Skin of body (tissue), 2 donors: Measurements from ENCODE around the gene P3H4. TPM values are rescaled to one million over a fixed set of nuclear protein-coding genes. Genes with fewer than 3 reads are reported as not detected.
"Not testable (repeated sequence)": the region's sequence is repeated elsewhere in the genome, so short reads cannot be mapped to it uniquely, and the experiment has no call there.

Experiments used
- DNase-seq: peaks from one replicate; lab custom pipeline; 2025; lab: John Stamatoyannopoulos, UW
- total RNA-seq: library from RNA; depleted of rRNA; stranded (reverse); fragments of >200 nt; gene quantifications from one replicate; pipeline ENCODE4 v1.2.3, GENCODE V29; 2014

The P3H4 gene
- total RNA-seq, 1 donor from 2014 or later: 27.9 TPM

GRCh38 chr17:41793784-41794539 is 17.8 kb downstream of the P3H4 start:
- no peak for DNase-seq

- no peak for DNase-seq
Measured at GRCh38 chr17:41792845-41793783, 18.6 kb downstream of the P3H4 start.

- DNase-seq: no peak
Measured at GRCh38 chr17:41787021-41787418, 24.7 kb downstream of the P3H4 start.

GRCh38 chr17:41786227-41787020 is 25.3 kb downstream of the P3H4 start, which contains the start of gene JUP:
Gene JUP (minus strand): TSS chr17:41786711. CDS start chr17:41771854, 14,857 bp downstream.
- DNase-seq: peak; percentile 92

GRCh38 chr17:41785859-41786226 is 25.9 kb downstream of the P3H4 start:
- DNase-seq: no peak

GRCh38 chr17:41785091-41785858 is 26.5 kb downstream of the P3H4 start:
- peak; percentile 26 for DNase-seq

- no peak for DNase-seq
Measured at GRCh38 chr17:41784207-41784744, 27.5 kb downstream of the P3H4 start.

GRCh38 chr17:41782142-41782541 is 29.6 kb downstream of the P3H4 start:
- DNase-seq: no peak

- no peak for DNase-seq
Measured at GRCh38 chr17:41781404-41782110, 30.2 kb downstream of the P3H4 start.

- no peak for DNase-seq
Measured at GRCh38 chr17:41779954-41780353, 31.8 kb downstream of the P3H4 start.

GRCh38 chr17:41777574-41778188 is 34.1 kb downstream of the P3H4 start:
- peak; percentile 73 for DNase-seq

- DNase-seq: no peak
Measured at GRCh38 chr17:41777157-41777573, 34.6 kb downstream of the P3H4 start.

- DNase-seq: not testable (repeated sequence)
Measured at GRCh38 chr17:41776262-41776900, 35.4 kb downstream of the P3H4 start.

GRCh38 chr17:41775394-41776226 is 36.1 kb downstream of the P3H4 start:
- DNase-seq: no peak

GRCh38 chr17:41773731-41774193 is 38.0 kb downstream of the P3H4 start:
- DNase-seq: no peak

GRCh38 chr17:41773190-41773588 is 38.6 kb downstream of the P3H4 start:
- no peak for DNase-seq

- DNase-seq: no peak
Measured at GRCh38 chr17:41772586-41773189, 39.1 kb downstream of the P3H4 start.
